ENCODE results near the gene CD63.

DNA sequence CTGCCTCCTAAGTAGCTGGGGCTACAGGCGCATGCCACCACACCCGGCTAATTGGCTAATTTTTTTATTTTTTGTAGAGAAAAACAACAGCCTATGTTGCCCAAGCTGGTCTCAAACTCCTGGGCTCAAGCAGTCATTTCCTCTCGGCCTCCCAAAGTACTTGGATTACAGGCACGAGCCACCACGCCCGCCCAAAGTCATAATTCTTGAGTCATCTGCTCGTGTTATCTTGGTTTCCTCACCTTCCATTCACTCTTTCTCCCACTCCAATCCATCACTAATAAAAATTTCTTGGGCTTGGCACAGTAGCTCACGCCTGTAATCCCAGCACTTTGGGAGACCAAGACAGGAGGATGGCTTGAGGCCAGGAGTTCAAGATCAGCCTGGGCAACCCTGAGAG is 53.1 kb downstream of the CD63 start:
- TF ChIP-seq CEBPB (IDR thresholded peaks at IDR 0.05; ENCODE audit: low read depth, low read length) (no peak), MAFK (IDR thresholded peaks at IDR 0.05; ENCODE audit: low read depth, low read length) (no peak)
